ENCODE data around the gene PRRX1.

Gene PRRX1

DNA sequence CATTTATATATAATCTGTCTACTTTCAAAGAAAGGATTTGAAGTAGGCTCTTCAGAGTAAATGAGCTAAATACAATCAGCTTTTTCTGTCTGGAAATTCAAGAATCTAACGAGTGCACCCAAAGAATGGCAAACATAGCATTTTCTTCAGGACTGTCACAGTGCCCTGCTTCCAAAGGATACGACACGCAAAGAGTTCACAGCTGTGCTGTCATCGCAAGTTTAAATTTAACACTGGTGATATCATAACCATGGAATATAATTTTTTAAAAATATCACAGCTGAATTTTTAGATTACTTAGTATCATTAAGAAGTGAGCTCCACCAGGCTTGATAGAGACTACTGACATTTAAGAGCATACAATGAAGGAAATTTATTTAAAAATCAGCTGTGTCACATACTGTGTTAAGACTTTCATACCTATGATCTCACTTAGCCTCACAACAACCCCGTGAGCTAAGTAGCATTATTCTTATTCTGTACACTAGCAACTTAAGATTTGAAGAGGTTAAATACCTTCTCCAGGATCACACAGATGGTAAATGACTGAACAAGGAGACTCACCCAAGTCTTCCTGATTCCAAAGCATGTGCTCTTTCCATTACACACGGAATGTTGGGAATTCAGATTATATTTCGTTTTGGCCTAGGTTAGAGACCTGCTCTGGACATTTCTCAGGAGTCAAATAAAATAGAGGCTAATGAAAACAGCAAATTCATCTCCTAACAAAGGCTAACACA, 46.2 kb upstream of the PRRX1 start:
- no peaks in the 10 kb centered on the region for H3K9me3 ChIP-seq (ENCODE audit: control insufficient read depth, insufficient read depth, low read depth, low read length)
- no peak overlapping the region for H3K4me3 ChIP-seq (ENCODE audit: low read depth, low read length)
- ChIA-PET CTCF (interaction anchor here (0.5 kb wide), 1 partner anchor 640 kb away, joined by 3 read pairs; no protein-coding TSS in a partner anchor), POLR2A (no interaction called here)
- no peak overlapping the region for H3K27ac ChIP-seq (ENCODE audit: extremely low read depth, low read depth, low read length)
- H3K36me3 ChIP-seq (ENCODE audit: control insufficient read depth in 2 of 2, insufficient read depth in 1 of 2, low read length in 2 of 2): no peaks in the 10 kb centered on the region
- no peaks in the 10 kb centered on the region for H3K4me1 ChIP-seq (ENCODE audit: control insufficient read depth, insufficient read depth, low read length)
- TF ChIP-seq ZNF48 (tag by site-specific recombination; IDR thresholded peaks at IDR 0.05): no peak

DNA sequence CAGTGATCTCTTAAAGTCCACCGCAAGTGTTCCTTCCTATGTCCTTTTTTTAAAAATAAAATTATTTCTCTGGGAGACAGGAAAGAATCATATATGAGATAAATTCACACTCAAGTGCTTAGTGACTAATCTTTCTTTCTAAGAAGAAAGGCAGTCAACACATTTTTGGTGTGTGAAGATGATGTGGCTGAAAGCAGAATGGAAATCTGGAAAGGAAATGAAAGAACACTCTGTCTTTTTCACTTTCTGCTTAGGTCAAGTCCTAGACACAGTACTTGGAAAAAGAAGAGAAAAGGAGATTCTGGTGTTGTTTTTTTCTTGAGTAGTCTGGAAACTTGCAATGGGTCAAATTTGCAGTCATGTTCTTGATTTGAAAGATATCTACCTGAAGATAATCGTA, 45.5 kb upstream of the PRRX1 start:
- no peak overlapping the region for H3K27ac ChIP-seq (ENCODE audit: extremely low read depth, low read depth, low read length)
- CTCF ChIA-PET: no interaction called here
- POLR2A ChIA-PET: no interaction called here
- H3K36me3 ChIP-seq (ENCODE audit: control insufficient read depth in 2 of 2, insufficient read depth in 1 of 2, low read length in 2 of 2): no peaks in the 10 kb centered on the region
- H3K9me3 ChIP-seq (ENCODE audit: control insufficient read depth, insufficient read depth, low read depth, low read length): no peaks in the 10 kb centered on the region
- no peak overlapping the region for H3K4me3 ChIP-seq (ENCODE audit: low read depth, low read length)
- TF ChIP-seq ZNF274 (IDR thresholded peaks at IDR 0.05; ENCODE audit: low read length): no peak
- no peak for TF ChIP-seq ZNF274 (tag by site-specific recombination; IDR thresholded peaks at IDR 0.05; ENCODE audit: borderline replicate concordance)
- TF ChIP-seq ZBTB1 (tag by site-specific recombination; IDR thresholded peaks at IDR 0.05): no peak
- no peak for TF ChIP-seq ZNF571 (tag by site-specific recombination; IDR thresholded peaks at IDR 0.05)
- no peak for TF ChIP-seq ZNF514 (tag by site-specific recombination; IDR thresholded peaks at IDR 0.05)
- TF ChIP-seq ZNF585B (tag by site-specific recombination; IDR thresholded peaks at IDR 0.05): no peak
- TF ChIP-seq, protein P1, sequence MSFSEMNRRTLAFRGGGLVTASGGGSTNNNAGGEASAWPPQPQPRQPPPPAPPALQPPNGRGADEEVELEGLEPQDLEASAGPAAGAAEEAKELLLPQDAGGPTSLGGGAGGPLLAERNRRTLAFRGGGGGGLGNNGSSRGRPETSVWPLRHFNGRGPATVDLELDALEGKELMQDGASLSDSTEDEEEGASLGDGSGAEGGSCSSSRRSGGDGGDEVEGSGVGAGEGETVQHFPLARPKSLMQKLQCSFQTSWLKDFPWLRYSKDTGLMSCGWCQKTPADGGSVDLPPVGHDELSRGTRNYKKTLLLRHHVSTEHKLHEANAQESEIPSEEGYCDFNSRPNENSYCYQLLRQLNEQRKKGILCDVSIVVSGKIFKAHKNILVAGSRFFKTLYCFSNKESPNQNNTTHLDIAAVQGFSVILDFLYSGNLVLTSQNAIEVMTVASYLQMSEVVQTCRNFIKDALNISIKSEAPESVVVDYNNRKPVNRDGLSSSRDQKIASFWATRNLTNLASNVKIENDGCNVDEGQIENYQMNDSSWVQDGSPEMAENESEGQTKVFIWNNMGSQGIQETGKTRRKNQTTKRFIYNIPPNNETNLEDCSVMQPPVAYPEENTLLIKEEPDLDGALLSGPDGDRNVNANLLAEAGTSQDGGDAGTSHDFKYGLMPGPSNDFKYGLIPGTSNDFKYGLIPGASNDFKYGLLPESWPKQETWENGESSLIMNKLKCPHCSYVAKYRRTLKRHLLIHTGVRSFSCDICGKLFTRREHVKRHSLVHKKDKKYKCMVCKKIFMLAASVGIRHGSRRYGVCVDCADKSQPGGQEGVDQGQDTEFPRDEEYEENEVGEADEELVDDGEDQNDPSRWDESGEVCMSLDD (tag by site-specific recombination; IDR thresholded peaks at IDR 0.05): no peak
- TF ChIP-seq ZNF112 (tag by site-specific recombination; IDR thresholded peaks at IDR 0.05): no peak
- TF ChIP-seq ZBTB8A (tag by site-specific recombination; IDR thresholded peaks at IDR 0.05): no peak
- no peak for TF ChIP-seq ZNF791 (tag by site-specific recombination; IDR thresholded peaks at IDR 0.05)
- TF ChIP-seq, protein P2, sequence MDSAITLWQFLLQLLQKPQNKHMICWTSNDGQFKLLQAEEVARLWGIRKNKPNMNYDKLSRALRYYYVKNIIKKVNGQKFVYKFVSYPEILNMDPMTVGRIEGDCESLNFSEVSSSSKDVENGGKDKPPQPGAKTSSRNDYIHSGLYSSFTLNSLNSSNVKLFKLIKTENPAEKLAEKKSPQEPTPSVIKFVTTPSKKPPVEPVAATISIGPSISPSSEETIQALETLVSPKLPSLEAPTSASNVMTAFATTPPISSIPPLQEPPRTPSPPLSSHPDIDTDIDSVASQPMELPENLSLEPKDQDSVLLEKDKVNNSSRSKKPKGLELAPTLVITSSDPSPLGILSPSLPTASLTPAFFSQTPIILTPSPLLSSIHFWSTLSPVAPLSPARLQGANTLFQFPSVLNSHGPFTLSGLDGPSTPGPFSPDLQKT (IDR thresholded peaks at IDR 0.05; ENCODE audit: borderline replicate concordance, low read depth, low read length): no peak
- TF ChIP-seq, protein P3, sequence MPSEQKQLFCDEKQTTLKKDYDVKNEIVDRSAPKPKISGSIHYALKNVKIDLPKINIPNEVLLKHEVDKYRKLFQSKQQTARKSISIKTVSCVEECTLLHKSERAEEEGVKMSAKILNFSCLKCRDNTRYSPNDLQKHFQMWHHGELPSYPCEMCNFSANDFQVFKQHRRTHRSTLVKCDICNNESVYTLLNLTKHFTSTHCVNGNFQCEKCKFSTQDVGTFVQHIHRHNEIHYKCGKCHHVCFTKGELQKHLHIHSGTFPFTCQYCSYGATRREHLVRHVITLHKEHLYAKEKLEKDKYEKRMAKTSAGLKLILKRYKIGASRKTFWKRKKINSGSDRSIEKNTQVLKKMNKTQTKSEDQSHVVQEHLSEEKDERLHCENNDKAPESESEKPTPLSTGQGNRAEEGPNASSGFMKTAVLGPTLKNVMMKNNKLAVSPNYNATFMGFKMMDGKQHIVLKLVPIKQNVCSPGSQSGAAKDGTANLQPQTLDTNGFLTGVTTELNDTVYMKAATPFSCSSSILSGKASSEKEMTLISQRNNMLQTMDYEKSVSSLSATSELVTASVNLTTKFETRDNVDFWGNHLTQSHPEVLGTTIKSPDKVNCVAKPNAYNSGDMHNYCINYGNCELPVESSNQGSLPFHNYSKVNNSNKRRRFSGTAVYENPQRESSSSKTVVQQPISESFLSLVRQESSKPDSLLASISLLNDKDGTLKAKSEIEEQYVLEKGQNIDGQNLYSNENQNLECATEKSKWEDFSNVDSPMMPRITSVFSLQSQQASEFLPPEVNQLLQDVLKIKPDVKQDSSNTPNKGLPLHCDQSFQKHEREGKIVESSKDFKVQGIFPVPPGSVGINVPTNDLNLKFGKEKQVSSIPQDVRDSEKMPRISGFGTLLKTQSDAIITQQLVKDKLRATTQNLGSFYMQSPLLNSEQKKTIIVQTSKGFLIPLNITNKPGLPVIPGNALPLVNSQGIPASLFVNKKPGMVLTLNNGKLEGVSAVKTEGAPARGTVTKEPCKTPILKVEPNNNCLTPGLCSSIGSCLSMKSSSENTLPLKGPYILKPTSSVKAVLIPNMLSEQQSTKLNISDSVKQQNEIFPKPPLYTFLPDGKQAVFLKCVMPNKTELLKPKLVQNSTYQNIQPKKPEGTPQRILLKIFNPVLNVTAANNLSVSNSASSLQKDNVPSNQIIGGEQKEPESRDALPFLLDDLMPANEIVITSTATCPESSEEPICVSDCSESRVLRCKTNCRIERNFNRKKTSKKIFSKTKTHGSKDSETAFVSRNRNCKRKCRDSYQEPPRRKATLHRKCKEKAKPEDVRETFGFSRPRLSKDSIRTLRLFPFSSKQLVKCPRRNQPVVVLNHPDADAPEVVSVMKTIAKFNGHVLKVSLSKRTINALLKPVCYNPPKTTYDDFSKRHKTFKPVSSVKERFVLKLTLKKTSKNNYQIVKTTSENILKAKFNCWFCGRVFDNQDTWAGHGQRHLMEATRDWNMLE (tag by site-specific recombination; conservative IDR thresholded peaks at IDR 0.05; ENCODE audit: low read depth): no peak
- TF ChIP-seq ZNF140 (tag by site-specific recombination; IDR thresholded peaks at IDR 0.05): no peak
- TF ChIP-seq ZNF266 (tag by site-specific recombination; IDR thresholded peaks at IDR 0.05; ENCODE audit: low read depth): no peak
- TF ChIP-seq, protein P4, sequence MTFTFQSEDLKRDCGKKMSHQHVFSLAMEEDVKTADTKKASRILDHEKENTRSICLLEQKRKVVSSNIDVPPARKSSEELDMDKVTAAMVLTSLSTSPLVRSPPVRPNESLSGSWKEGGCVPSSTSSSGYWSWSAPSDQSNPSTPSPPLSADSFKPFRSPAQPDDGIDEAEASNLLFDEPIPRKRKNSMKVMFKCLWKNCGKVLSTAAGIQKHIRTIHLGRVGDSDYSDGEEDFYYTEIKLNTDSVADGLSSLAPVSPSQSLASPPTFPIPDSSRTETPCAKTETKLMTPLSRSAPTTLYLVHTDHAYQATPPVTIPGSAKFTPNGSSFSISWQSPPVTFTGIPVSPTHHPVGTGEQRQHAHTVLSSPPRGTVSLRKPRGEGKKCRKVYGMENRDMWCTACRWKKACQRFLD (tag by site-specific recombination; IDR thresholded peaks at IDR 0.05): no peak
- TF ChIP-seq REPIN1 (tag by site-specific recombination; IDR thresholded peaks at IDR 0.05; ENCODE audit: low read depth): no peak
- TF ChIP-seq ZNF548 (tag by site-specific recombination; IDR thresholded peaks at IDR 0.05): no peak
- TF ChIP-seq MYNN (tag by site-specific recombination; IDR thresholded peaks at IDR 0.05; ENCODE audit: borderline replicate concordance): no peak
- no peak for TF ChIP-seq ZNF830 (tag by site-specific recombination; IDR thresholded peaks at IDR 0.05; ENCODE audit: low read depth)
- no peak for TF ChIP-seq OSR2 (tag by site-specific recombination; IDR thresholded peaks at IDR 0.05)
- H3K4me1 ChIP-seq (ENCODE audit: control insufficient read depth, insufficient read depth, low read length): no peaks in the 10 kb centered on the region
